OCI-LY3 (cell line): ENCODE measurements around the gene CDC14B.

Source experiments
- EZH2phosphoT487 ChIP-seq: fragments of 200-600 bp; shearing (Covaris generic); IDR thresholded peaks from 2 replicates; pipeline ENCODE4 v1.6.1; 2018; ENCODE audit warnings: antibody characterized with exemption, mixed run types, low read depth
- TF ChIP-seq, protein P1 (sequence below): fragments of 200-600, 300-600 bp; sonication (generic); IDR thresholded peaks from 2 replicates; pipeline ENCODE4 v1.5.1; 2014; ENCODE audit warnings: antibody characterized with exemption, low read length, low read depth

DNA sequence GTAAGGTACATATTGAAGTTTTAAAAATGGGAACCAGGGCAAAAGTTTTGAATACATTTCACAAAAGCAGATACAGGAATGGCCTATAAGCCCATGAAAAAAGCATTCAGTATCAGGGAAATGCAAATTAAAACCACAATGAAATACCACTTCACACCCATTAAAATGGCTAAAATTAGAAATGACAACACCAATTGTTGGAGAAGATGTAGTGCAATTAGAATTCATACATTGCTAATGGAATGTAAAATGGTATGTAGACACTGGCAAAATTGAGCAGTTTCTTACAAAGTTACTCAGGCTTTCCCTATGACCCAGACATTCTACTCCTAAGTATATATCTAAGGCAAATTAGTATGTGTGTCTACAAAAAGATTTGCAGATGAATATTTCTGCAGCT lies 34.2 kb downstream of the CDC14B start:
- TF ChIP-seq, protein P1, sequence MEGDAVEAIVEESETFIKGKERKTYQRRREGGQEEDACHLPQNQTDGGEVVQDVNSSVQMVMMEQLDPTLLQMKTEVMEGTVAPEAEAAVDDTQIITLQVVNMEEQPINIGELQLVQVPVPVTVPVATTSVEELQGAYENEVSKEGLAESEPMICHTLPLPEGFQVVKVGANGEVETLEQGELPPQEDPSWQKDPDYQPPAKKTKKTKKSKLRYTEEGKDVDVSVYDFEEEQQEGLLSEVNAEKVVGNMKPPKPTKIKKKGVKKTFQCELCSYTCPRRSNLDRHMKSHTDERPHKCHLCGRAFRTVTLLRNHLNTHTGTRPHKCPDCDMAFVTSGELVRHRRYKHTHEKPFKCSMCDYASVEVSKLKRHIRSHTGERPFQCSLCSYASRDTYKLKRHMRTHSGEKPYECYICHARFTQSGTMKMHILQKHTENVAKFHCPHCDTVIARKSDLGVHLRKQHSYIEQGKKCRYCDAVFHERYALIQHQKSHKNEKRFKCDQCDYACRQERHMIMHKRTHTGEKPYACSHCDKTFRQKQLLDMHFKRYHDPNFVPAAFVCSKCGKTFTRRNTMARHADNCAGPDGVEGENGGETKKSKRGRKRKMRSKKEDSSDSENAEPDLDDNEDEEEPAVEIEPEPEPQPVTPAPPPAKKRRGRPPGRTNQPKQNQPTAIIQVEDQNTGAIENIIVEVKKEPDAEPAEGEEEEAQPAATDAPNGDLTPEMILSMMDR: no peak
- TF ChIP-seq EZH2phosphoT487: no peak
